Esophagus muscularis mucosa (tissue), 4 donors: ENCODE data around the gene SLC25A22.

Experiments
- EP300 ChIP-seq: sonication (generic); formaldehyde crosslinking; IDR thresholded peaks from one replicate; pipeline ENCODE4 v1.6.1; 2017; ENCODE audit warnings: antibody characterized with exemption
- POLR2A ChIP-seq: fragments of 450-650 bp; IDR thresholded peaks from one replicate; pipeline ENCODE4 v1.6.1; 2017; ENCODE audit warnings: antibody characterized with exemption, moderate library complexity, mild to moderate bottlenecking, low read depth
- TF ChIP-seq, protein P1 (sequence below), 3 experiments: fragments of 200-600 bp in 2 of 3; fragments of 450-650 bp in 1 of 3; sonication (generic) in 2 of 3; IDR thresholded peaks; one replicate each; pipeline ENCODE4 v1.5.1; 2017 to 2019; ENCODE audit warnings: antibody characterized with exemption in 3 of 3, mild to moderate bottlenecking in 2 of 3, moderate library complexity in 1 of 3

DNA sequence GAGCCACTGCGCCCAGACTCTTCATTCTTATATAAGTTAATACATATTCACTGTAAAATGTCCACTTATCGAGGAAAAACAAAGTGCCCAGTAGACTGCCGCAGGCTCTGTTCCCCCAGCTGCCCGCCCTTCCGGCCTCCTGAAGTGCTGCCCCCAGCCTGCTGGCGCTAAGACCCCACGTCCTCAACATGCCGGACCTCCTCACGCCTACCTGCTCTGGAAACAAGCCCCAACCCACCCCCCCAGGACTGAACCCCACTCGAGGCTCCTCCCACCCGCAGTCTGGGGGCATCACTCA is 21.9 kb downstream of the SLC25A22 start:
- TF ChIP-seq POLR2A (no peak), EP300 (no peak)
- TF ChIP-seq, protein P1, sequence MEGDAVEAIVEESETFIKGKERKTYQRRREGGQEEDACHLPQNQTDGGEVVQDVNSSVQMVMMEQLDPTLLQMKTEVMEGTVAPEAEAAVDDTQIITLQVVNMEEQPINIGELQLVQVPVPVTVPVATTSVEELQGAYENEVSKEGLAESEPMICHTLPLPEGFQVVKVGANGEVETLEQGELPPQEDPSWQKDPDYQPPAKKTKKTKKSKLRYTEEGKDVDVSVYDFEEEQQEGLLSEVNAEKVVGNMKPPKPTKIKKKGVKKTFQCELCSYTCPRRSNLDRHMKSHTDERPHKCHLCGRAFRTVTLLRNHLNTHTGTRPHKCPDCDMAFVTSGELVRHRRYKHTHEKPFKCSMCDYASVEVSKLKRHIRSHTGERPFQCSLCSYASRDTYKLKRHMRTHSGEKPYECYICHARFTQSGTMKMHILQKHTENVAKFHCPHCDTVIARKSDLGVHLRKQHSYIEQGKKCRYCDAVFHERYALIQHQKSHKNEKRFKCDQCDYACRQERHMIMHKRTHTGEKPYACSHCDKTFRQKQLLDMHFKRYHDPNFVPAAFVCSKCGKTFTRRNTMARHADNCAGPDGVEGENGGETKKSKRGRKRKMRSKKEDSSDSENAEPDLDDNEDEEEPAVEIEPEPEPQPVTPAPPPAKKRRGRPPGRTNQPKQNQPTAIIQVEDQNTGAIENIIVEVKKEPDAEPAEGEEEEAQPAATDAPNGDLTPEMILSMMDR (IDR thresholded peaks at IDR 0.05), result no peak
